HepG2 (cell line): Measurements from ENCODE around the gene TMEM255B. TPM values are rescaled to one million over a fixed set of nuclear protein-coding genes. Genes with fewer than 3 reads are reported as not detected.

ENCODE experiments used
- CEBPB ChIP-seq: IDR thresholded peaks from 2 replicates; pipeline ENCODE4 v1.6.1; 2011; ENCODE audit warnings: low read depth, low read length, improper control_type of control experiment, borderline replicate concordance
- ELF4 ChIP-seq: sonication (generic); formaldehyde crosslinking; IDR thresholded peaks from 2 replicates; pipeline ENCODE4 v1.5.0; 2020; ENCODE audit warnings: missing genetic modification reagents, mild to moderate bottlenecking, moderate library complexity, borderline replicate concordance
- FOXM1 ChIP-seq: sonication (generic); formaldehyde crosslinking; IDR thresholded peaks from 2 replicates; pipeline ENCODE4 v1.5.0; 2020; ENCODE audit warnings: missing genetic modification reagents
- RAD21 ChIP-seq: fragments of 450-650 bp; formaldehyde crosslinking; IDR thresholded peaks from 2 replicates; pipeline ENCODE4 v1.5.0; 2020; ENCODE audit warnings: mild to moderate bottlenecking
- ZFP41 ChIP-seq: sonication (generic); formaldehyde crosslinking; IDR thresholded peaks from 2 replicates; pipeline ENCODE4 v1.4.0; 2020; ENCODE audit warnings: mild to moderate bottlenecking, missing genetic modification reagents, borderline replicate concordance
- ZNF577 ChIP-seq: sonication (generic); formaldehyde crosslinking; IDR thresholded peaks from 2 replicates; pipeline ENCODE4 v1.4.0; 2020; ENCODE audit warnings: mild to moderate bottlenecking, low read depth, missing genetic modification reagents, borderline replicate concordance
- polyA plus RNA-seq, 8 experiments: library from polyadenylated mRNA; depleted of rRNA in 3 of 8; stranded (reverse) in 7 of 8; unstranded in 1 of 8; fragments of >200 nt; fragmentation: Illumina TruSeq in 4 of 8; extraction: Trizol in 4 of 8; gene quantifications; 2 replicates each; pipeline versions ENCODE4 v1.2.1 to v1.2.3, GENCODE V29; 2011 to 2016; ENCODE audit warnings: low read depth in 4 of 8, missing spikeins in 1 of 8, mixed read lengths in 1 of 8; ENCODE audit not compliant: insufficient read depth in 1 of 8
- total RNA-seq, 5 experiments: library from RNA; depleted of rRNA; stranded (reverse); fragments of >200 nt; fragmentation: Illumina TruSeq; extraction: Trizol; gene quantifications; 2 replicates each; pipeline ENCODE4 v1.2.3, GENCODE V29; 2016; ENCODE audit warnings: low read depth in 1 of 5
- TF ChIP-seq, protein P1 (sequence below): conservative IDR thresholded peaks from 2 replicates; pipeline ENCODE4 v1.6.1; 2018; ENCODE audit warnings: missing genetic modification reagents
- TF ChIP-seq, protein P2 (sequence below): sonication (generic); formaldehyde crosslinking; conservative IDR thresholded peaks from 2 replicates; pipeline ENCODE4 v1.4.0; 2020; ENCODE audit warnings: mild to moderate bottlenecking, missing genetic modification reagents, moderate library complexity
- TF ChIP-seq, protein P3 (sequence below): sonication (generic); formaldehyde crosslinking; IDR thresholded peaks from 2 replicates; pipeline ENCODE4 v1.8.0; 2022; ENCODE audit warnings: mild to moderate bottlenecking, missing genetic modification reagents
- TF ChIP-seq, protein P4 (sequence below): sonication (generic); formaldehyde crosslinking; IDR thresholded peaks from 2 replicates; pipeline ENCODE4 v1.4.0; 2020; ENCODE audit warnings: missing genetic modification reagents, borderline replicate concordance
- TF ChIP-seq, protein P5 (sequence below): sonication (generic); formaldehyde crosslinking; IDR thresholded peaks from 2 replicates; pipeline ENCODE4 v1.4.0; 2020; ENCODE audit warnings: missing genetic modification reagents
- TF ChIP-seq, protein P6 (sequence below): sonication (generic); formaldehyde crosslinking; IDR thresholded peaks from 2 replicates; pipeline ENCODE4 v1.8.1; 2023; ENCODE audit warnings: mild to moderate bottlenecking, missing genetic modification reagents

Gene TMEM255B
- total and polyA plus RNA-seq, 2 of the 13 experiments (the other 11 are each of a cell fraction or from before 2014, with no cell fraction given): not detected

DNA sequence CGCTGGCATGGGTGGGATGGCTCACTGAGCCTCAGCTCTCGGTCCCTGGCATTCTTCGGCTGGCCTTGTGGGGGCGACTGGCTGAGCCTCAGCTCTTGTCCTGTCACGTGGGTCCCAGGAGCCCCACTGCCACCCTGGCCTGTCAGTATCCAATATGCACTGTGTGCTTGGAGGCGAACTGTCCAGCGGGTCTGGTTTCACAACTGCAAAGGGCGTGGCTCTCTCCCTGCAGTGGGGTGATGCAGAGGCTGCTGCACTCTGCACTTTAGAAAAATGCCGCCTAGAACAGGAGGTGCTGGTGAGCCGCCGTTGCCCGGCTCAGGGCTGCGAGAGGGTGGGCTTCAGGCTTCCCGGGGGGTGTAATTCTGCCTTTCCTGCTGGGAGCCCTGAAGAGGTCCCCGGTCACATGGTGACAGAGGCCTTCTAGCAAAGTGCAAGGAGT is 17.0 kb upstream of the TMEM255B start (continued):
- TF ChIP-seq, protein P1, sequence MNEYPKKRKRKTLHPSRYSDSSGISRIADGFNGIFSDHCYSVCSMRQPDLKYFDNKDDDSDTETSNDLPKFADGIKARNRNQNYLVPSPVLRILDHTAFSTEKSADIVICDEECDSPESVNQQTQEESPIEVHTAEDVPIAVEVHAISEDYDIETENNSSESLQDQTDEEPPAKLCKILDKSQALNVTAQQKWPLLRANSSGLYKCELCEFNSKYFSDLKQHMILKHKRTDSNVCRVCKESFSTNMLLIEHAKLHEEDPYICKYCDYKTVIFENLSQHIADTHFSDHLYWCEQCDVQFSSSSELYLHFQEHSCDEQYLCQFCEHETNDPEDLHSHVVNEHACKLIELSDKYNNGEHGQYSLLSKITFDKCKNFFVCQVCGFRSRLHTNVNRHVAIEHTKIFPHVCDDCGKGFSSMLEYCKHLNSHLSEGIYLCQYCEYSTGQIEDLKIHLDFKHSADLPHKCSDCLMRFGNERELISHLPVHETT (CRISPR knock-in tag): no peak
- TF ChIP-seq, protein P2, sequence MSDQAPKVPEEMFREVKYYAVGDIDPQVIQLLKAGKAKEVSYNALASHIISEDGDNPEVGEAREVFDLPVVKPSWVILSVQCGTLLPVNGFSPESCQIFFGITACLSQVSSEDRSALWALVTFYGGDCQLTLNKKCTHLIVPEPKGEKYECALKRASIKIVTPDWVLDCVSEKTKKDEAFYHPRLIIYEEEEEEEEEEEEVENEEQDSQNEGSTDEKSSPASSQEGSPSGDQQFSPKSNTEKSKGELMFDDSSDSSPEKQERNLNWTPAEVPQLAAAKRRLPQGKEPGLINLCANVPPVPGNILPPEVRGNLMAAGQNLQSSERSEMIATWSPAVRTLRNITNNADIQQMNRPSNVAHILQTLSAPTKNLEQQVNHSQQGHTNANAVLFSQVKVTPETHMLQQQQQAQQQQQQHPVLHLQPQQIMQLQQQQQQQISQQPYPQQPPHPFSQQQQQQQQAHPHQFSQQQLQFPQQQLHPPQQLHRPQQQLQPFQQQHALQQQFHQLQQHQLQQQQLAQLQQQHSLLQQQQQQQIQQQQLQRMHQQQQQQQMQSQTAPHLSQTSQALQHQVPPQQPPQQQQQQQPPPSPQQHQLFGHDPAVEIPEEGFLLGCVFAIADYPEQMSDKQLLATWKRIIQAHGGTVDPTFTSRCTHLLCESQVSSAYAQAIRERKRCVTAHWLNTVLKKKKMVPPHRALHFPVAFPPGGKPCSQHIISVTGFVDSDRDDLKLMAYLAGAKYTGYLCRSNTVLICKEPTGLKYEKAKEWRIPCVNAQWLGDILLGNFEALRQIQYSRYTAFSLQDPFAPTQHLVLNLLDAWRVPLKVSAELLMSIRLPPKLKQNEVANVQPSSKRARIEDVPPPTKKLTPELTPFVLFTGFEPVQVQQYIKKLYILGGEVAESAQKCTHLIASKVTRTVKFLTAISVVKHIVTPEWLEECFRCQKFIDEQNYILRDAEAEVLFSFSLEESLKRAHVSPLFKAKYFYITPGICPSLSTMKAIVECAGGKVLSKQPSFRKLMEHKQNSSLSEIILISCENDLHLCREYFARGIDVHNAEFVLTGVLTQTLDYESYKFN: peak; percentile 39; the same call in 1 of the 2 replicates
- TF ChIP-seq ZFP41 (CRISPR knock-in tag): no peak
- TF ChIP-seq, protein P3, sequence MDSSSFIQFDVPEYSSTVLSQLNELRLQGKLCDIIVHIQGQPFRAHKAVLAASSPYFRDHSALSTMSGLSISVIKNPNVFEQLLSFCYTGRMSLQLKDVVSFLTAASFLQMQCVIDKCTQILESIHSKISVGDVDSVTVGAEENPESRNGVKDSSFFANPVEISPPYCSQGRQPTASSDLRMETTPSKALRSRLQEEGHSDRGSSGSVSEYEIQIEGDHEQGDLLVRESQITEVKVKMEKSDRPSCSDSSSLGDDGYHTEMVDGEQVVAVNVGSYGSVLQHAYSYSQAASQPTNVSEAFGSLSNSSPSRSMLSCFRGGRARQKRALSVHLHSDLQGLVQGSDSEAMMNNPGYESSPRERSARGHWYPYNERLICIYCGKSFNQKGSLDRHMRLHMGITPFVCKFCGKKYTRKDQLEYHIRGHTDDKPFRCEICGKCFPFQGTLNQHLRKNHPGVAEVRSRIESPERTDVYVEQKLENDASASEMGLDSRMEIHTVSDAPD (CRISPR knock-in tag): no peak
- no peak for TF ChIP-seq ELF4 (CRISPR knock-in tag)
- TF ChIP-seq, protein P4, sequence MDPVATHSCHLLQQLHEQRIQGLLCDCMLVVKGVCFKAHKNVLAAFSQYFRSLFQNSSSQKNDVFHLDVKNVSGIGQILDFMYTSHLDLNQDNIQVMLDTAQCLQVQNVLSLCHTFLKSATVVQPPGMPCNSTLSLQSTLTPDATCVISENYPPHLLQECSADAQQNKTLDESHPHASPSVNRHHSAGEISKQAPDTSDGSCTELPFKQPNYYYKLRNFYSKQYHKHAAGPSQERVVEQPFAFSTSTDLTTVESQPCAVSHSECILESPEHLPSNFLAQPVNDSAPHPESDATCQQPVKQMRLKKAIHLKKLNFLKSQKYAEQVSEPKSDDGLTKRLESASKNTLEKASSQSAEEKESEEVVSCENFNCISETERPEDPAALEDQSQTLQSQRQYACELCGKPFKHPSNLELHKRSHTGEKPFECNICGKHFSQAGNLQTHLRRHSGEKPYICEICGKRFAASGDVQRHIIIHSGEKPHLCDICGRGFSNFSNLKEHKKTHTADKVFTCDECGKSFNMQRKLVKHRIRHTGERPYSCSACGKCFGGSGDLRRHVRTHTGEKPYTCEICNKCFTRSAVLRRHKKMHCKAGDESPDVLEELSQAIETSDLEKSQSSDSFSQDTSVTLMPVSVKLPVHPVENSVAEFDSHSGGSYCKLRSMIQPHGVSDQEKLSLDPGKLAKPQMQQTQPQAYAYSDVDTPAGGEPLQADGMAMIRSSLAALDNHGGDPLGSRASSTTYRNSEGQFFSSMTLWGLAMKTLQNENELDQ (CRISPR knock-in tag): no peak
- TF ChIP-seq, protein P5, sequence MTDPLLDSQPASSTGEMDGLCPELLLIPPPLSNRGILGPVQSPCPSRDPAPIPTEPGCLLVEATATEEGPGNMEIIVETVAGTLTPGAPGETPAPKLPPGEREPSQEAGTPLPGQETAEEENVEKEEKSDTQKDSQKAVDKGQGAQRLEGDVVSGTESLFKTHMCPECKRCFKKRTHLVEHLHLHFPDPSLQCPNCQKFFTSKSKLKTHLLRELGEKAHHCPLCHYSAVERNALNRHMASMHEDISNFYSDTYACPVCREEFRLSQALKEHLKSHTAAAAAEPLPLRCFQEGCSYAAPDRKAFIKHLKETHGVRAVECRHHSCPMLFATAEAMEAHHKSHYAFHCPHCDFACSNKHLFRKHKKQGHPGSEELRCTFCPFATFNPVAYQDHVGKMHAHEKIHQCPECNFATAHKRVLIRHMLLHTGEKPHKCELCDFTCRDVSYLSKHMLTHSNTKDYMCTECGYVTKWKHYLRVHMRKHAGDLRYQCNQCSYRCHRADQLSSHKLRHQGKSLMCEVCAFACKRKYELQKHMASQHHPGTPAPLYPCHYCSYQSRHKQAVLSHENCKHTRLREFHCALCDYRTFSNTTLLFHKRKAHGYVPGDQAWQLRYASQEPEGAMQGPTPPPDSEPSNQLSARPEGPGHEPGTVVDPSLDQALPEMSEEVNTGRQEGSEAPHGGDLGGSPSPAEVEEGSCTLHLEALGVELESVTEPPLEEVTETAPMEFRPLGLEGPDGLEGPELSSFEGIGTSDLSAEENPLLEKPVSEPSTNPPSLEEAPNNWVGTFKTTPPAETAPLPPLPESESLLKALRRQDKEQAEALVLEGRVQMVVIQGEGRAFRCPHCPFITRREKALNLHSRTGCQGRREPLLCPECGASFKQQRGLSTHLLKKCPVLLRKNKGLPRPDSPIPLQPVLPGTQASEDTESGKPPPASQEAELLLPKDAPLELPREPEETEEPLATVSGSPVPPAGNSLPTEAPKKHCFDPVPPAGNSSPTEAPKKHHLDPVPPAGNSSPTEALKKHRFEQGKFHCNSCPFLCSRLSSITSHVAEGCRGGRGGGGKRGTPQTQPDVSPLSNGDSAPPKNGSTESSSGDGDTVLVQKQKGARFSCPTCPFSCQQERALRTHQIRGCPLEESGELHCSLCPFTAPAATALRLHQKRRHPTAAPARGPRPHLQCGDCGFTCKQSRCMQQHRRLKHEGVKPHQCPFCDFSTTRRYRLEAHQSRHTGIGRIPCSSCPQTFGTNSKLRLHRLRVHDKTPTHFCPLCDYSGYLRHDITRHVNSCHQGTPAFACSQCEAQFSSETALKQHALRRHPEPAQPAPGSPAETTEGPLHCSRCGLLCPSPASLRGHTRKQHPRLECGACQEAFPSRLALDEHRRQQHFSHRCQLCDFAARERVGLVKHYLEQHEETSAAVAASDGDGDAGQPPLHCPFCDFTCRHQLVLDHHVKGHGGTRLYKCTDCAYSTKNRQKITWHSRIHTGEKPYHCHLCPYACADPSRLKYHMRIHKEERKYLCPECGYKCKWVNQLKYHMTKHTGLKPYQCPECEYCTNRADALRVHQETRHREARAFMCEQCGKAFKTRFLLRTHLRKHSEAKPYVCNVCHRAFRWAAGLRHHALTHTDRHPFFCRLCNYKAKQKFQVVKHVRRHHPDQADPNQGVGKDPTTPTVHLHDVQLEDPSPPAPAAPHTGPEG: no peak
- TF ChIP-seq RAD21 (CRISPR knock-in tag): peak; percentile 38; the same call in 1 of the 2 replicates
- no peak for TF ChIP-seq ZNF577 (CRISPR knock-in tag)
- no peak for TF ChIP-seq FOXM1 (CRISPR knock-in tag)
- TF ChIP-seq, protein P6, sequence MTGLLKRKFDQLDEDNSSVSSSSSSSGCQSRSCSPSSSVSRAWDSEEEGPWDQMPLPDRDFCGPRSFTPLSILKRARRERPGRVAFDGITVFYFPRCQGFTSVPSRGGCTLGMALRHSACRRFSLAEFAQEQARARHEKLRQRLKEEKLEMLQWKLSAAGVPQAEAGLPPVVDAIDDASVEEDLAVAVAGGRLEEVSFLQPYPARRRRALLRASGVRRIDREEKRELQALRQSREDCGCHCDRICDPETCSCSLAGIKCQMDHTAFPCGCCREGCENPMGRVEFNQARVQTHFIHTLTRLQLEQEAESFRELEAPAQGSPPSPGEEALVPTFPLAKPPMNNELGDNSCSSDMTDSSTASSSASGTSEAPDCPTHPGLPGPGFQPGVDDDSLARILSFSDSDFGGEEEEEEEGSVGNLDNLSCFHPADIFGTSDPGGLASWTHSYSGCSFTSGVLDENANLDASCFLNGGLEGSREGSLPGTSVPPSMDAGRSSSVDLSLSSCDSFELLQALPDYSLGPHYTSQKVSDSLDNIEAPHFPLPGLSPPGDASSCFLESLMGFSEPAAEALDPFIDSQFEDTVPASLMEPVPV (CRISPR knock-in tag): peak; percentile 37; the same call in 1 of the 2 replicates
- peak; percentile 79 for TF ChIP-seq CEBPB
